Activated CD4-positive, CD25-positive, alpha-beta regulatory T cell treated with anti-CD3 and anti-CD28 coated beads, Interleukin-2, amount 50 U/mL, for 16 hours (primary cell): ENCODE measurements around the gene PBX3.

Experiments used
- DNase-seq: peaks from one replicate; pipeline ENCODE4 v3.0.0-alpha.2; 2020; ENCODE audit warnings: low read depth, low spot score

Gene PBX3

GRCh38 chr9:125747053-125747764, at the start of gene PBX3:
Gene PBX3, plus strand, starts transcription at chr9:125747373.
- DNase-seq: no peak

GRCh38 chr9:125699870-125700269, 47.3 kb upstream of the PBX3 start:
- DNase-seq: no peak

- no peak for DNase-seq
Measured at GRCh38 chr9:125700791-125701190, 46.4 kb upstream of the PBX3 start.

- DNase-seq: no peak
Measured at GRCh38 chr9:125701351-125701750, 45.8 kb upstream of the PBX3 start.

- DNase-seq: no peak
Measured at GRCh38 chr9:125703662-125704061, 43.5 kb upstream of the PBX3 start.

GRCh38 chr9:125705893-125706292, 41.3 kb upstream of the PBX3 start:
- no peak for DNase-seq

GRCh38 chr9:125706651-125707471, 40.3 kb upstream of the PBX3 start, which contains the start of gene MAPKAP1:
Gene MAPKAP1, minus strand, starts transcription at chr9:125707208. Its CDS starts 34,634 bp downstream, at chr9:125672574.
- DNase-seq: peak; percentile 82

- no peak for DNase-seq
Measured at GRCh38 chr9:125707472-125707804, 39.7 kb upstream of the PBX3 start.

- DNase-seq: no peak
Measured at GRCh38 chr9:125726456-125727132, 20.6 kb upstream of the PBX3 start.

GRCh38 chr9:125730168-125730567, 17.0 kb upstream of the PBX3 start:
- no peak for DNase-seq

- DNase-seq: no peak
Measured at GRCh38 chr9:125732562-125732961, 14.6 kb upstream of the PBX3 start.

- no peak for DNase-seq
Measured at GRCh38 chr9:125739436-125739835, 7.7 kb upstream of the PBX3 start.

- no peak for DNase-seq
Measured at GRCh38 chr9:125742657-125743056, 4.5 kb upstream of the PBX3 start.

GRCh38 chr9:125743682-125744428, 3.3 kb upstream of the PBX3 start:
- DNase-seq: no peak

GRCh38 chr9:125744616-125745015, 2.6 kb upstream of the PBX3 start:
- no peak for DNase-seq

GRCh38 chr9:125745018-125745417, 2.2 kb upstream of the PBX3 start:
- DNase-seq: no peak

GRCh38 chr9:125745682-125746016, 1.5 kb upstream of the PBX3 start:
- no peak for DNase-seq

- peak; percentile 82 for DNase-seq
Measured at GRCh38 chr9:125746017-125746773, 978 bp upstream of the PBX3 start.

- DNase-seq: no peak
Measured at GRCh38 chr9:125746774-125747052, 460 bp upstream of the PBX3 start.

- no peak for DNase-seq
Measured at GRCh38 chr9:125747765-125748445, 732 bp downstream of the PBX3 start.
